Right lobe of liver (tissue), 4 donors: ENCODE measurements around the gene KBTBD3.

Source experiments
- POLR2A ChIP-seq: fragments of 450-650 bp; IDR thresholded peaks from one replicate; pipeline ENCODE4 v1.6.1; 2017; ENCODE audit warnings: antibody characterized with exemption, mild to moderate bottlenecking
- TF ChIP-seq, protein P1 (sequence below), 4 donors: fragments of 200-600 bp in 3 of 4; fragments of 450-650 bp in 1 of 4; IDR thresholded peaks; one replicate each; pipeline versions ENCODE4 v1.5.1 to v1.8.0; 2016 to 2022; ENCODE audit warnings: antibody characterized with exemption in 4 of 4, mild to moderate bottlenecking in 2 of 4
- donor health status: DM: no; HTN: no; CAD: no.
- donor health status: DM: no; HTN: no; CAD: no.
- donor health status: DM: no; HTN: yes; CAD: no.

GRCh38 chr11:106088896-106089295 is 11.7 kb upstream of the KBTBD3 start:
- TF ChIP-seq, protein P1, sequence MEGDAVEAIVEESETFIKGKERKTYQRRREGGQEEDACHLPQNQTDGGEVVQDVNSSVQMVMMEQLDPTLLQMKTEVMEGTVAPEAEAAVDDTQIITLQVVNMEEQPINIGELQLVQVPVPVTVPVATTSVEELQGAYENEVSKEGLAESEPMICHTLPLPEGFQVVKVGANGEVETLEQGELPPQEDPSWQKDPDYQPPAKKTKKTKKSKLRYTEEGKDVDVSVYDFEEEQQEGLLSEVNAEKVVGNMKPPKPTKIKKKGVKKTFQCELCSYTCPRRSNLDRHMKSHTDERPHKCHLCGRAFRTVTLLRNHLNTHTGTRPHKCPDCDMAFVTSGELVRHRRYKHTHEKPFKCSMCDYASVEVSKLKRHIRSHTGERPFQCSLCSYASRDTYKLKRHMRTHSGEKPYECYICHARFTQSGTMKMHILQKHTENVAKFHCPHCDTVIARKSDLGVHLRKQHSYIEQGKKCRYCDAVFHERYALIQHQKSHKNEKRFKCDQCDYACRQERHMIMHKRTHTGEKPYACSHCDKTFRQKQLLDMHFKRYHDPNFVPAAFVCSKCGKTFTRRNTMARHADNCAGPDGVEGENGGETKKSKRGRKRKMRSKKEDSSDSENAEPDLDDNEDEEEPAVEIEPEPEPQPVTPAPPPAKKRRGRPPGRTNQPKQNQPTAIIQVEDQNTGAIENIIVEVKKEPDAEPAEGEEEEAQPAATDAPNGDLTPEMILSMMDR (IDR thresholded peaks at IDR 0.05), result no peak
- TF ChIP-seq POLR2A, result no peak
